GM19372 (cell line): Measurements from ENCODE around the gene EPSTI1.
A peak's percentile ranks its signal among the peaks of the same experiment; 100 is the strongest.

Source experiments
- ATAC-seq: cut with Tn5 transposase; IDR thresholded peaks from one replicate; pipeline ENCODE4 v1.9.1; 2021; ENCODE audit warnings: mild to moderate bottlenecking, low read depth, moderate library complexity; ENCODE audit not compliant: unreplicated experiment

Gene EPSTI1

GRCh38 chr13:42906257-42906656 is 85.8 kb downstream of the EPSTI1 start:
- no peak for ATAC-seq

GRCh38 chr13:42905579-42905978 is 86.5 kb downstream of the EPSTI1 start:
- ATAC-seq = no peak

- no peak for ATAC-seq
Observed at GRCh38 chr13:42899266-42899665, 92.8 kb downstream of the EPSTI1 start.

- no peak for ATAC-seq
Observed at GRCh38 chr13:42895776-42896175, 96.3 kb downstream of the EPSTI1 start.

GRCh38 chr13:42894765-42895243 is 97.2 kb downstream of the EPSTI1 start:
- ATAC-seq = no peak

GRCh38 chr13:42893214-42893671 is 98.8 kb downstream of the EPSTI1 start:
- no peak for ATAC-seq

- no peak for ATAC-seq
Observed at GRCh38 chr13:42892760-42893159, 99.3 kb downstream of the EPSTI1 start.

- no peak for ATAC-seq
Observed at GRCh38 chr13:42891591-42891990, 100.5 kb downstream of the EPSTI1 start.

GRCh38 chr13:42885325-42885724 is 106.7 kb downstream of the EPSTI1 start:
- ATAC-seq = no peak

GRCh38 chr13:42883771-42884467 is 108.1 kb downstream of the EPSTI1 start:
- no peak for ATAC-seq

- ATAC-seq = no peak
Observed at GRCh38 chr13:42883142-42883541, 108.9 kb downstream of the EPSTI1 start.

GRCh38 chr13:42880056-42880605 is 111.9 kb downstream of the EPSTI1 start:
- no peak for ATAC-seq

- ATAC-seq = no peak
Observed at GRCh38 chr13:42878721-42879120, 113.3 kb downstream of the EPSTI1 start.

- no peak for ATAC-seq
Observed at GRCh38 chr13:42876887-42877545, 115.0 kb downstream of the EPSTI1 start.

- ATAC-seq = peak; percentile 96
Observed at GRCh38 chr13:42876270-42876714, 115.7 kb downstream of the EPSTI1 start.

- no peak for ATAC-seq
Observed at GRCh38 chr13:42875475-42876269, 116.4 kb downstream of the EPSTI1 start.

GRCh38 chr13:42874221-42874620 is 117.8 kb downstream of the EPSTI1 start:
- ATAC-seq = no peak

- no peak for ATAC-seq
Observed at GRCh38 chr13:42873081-42873480, 119.0 kb downstream of the EPSTI1 start.

- no peak for ATAC-seq
Observed at GRCh38 chr13:42867232-42867631, 124.8 kb downstream of the EPSTI1 start.

- ATAC-seq = no peak
Observed at GRCh38 chr13:42865768-42866102, 126.3 kb downstream of the EPSTI1 start.
